MCF 10A (cell line): ENCODE data around the gene SYNDIG1. TPM values are rescaled to one million over a fixed set of nuclear protein-coding genes. Genes with fewer than 3 reads are reported as not detected.

Experiments
- BruUV-seq: library from RNA; stranded (reverse); fragments of 400-500 nt; replicated peaks from 2 replicates; lab custom pipeline; 2021; lab: Mats Ljungman, UMichigan
- CTCF ChIA-PET: fragments of 300-600 bp; sonication (Branson Sonifier 250); formaldehyde crosslinking; extraction: SDS; loops from one replicate; lab custom pipeline; 2021; ENCODE audit warnings: antibody characterized with exemption, inconsistent platforms; lab: Yijun Ruan, JAX
- POLR2A ChIA-PET: fragments of 300-600, 350-650 bp; sonication (Branson Sonifier 250); formaldehyde crosslinking; extraction: SDS; loops from one replicate; lab custom pipeline; 2020; ENCODE audit warnings: antibody characterized with exemption, inconsistent platforms; lab: Yijun Ruan, JAX
- DNase-seq: peaks from one replicate; pipeline ENCODE4 v3.0.0-alpha.2; 2018; ENCODE audit not compliant: unreplicated experiment
- H3K27ac Mint-ChIP-seq: one replicate; pipeline ENCODE4 v1.8.0; 2022; ENCODE audit warnings: mild to moderate bottlenecking, low read depth, mixed read lengths; ENCODE audit not compliant: unreplicated experiment
- H3K27me3 Mint-ChIP-seq: one replicate; pipeline ENCODE4 v1.8.0; 2022; ENCODE audit warnings: mixed read lengths; ENCODE audit not compliant: insufficient read depth, unreplicated experiment
- H3K36me3 Mint-ChIP-seq: one replicate; pipeline ENCODE4 v1.8.0; 2022; ENCODE audit warnings: mild to moderate bottlenecking, moderate library complexity, mixed read lengths; ENCODE audit not compliant: insufficient read depth, unreplicated experiment
- H3K4me1 Mint-ChIP-seq: one replicate; pipeline ENCODE4 v1.8.0; 2022; ENCODE audit warnings: mixed read lengths; ENCODE audit not compliant: insufficient read depth, unreplicated experiment
- H3K4me3 Mint-ChIP-seq: one replicate; pipeline ENCODE4 v1.8.0; 2022; ENCODE audit warnings: mild to moderate bottlenecking, moderate library complexity, mixed read lengths; ENCODE audit not compliant: unreplicated experiment
- H3K9me3 Mint-ChIP-seq: one replicate; pipeline ENCODE4 v1.8.0; 2022; ENCODE audit warnings: mixed read lengths; ENCODE audit not compliant: unreplicated experiment
- intact Hi-C: fragments of 100-400 bp; cut with micrococcal nuclease; formaldehyde crosslinking; loops from 2 replicates; pipeline ENCODE4 v1.14.1; 2022
- total RNA-seq: library from RNA; stranded (reverse); gene quantifications from 2 replicates; pipeline ENCODE4 v1.2.3, GENCODE V29; 2022
- TF ChIP-seq, protein P1 (sequence below): fragments of 200-600 bp; IDR thresholded peaks from one replicate; pipeline ENCODE4 v1.8.0; 2022; ENCODE audit warnings: antibody characterized with exemption, mild to moderate bottlenecking; ENCODE audit not compliant: unreplicated experiment

Gene SYNDIG1
- total RNA-seq, 1 experiment from 2014 or later, result not detected

DNA sequence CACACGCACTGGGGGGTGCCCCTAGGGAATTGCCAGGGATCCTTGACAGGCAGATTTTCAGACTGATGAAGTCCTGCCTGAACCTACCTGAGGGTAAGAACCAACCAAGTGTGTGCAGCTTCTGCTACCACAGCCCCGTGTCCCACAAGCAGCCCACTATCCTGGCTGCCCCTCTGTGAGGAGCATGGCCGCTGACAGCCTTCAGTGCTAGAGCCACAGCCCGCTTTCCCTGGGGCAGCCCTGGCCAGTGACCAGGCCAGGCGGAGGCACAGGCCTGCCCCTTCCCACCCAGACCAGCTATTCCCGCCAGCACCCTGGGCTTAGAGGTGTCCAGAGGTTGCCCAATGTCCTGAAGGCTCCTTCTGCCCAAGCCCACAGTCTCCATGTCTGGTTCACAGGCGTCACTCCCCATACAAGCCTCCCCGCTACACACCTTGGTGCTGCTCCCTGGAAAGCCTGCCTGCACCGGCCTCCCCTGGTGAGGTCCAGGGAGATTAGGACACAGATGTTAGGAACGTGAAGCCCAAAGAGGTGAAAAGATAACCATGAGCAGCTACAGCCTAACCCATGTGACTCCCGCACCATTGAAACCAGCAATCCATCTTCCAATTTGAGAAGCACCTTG is 207.0 kb downstream of the SYNDIG1 start:
- Mint-ChIP-seq H3K4me3 (no peak overlapping the region), H3K36me3 (no peaks in the 10 kb centered on the region), H3K4me1 (no peaks in the 10 kb centered on the region), H3K27ac (no peak overlapping the region), H3K27me3 (no peaks in the 10 kb centered on the region), H3K9me3 (peaks cover 13% of the 10 kb centered on the region)
- TF ChIP-seq, protein P1, sequence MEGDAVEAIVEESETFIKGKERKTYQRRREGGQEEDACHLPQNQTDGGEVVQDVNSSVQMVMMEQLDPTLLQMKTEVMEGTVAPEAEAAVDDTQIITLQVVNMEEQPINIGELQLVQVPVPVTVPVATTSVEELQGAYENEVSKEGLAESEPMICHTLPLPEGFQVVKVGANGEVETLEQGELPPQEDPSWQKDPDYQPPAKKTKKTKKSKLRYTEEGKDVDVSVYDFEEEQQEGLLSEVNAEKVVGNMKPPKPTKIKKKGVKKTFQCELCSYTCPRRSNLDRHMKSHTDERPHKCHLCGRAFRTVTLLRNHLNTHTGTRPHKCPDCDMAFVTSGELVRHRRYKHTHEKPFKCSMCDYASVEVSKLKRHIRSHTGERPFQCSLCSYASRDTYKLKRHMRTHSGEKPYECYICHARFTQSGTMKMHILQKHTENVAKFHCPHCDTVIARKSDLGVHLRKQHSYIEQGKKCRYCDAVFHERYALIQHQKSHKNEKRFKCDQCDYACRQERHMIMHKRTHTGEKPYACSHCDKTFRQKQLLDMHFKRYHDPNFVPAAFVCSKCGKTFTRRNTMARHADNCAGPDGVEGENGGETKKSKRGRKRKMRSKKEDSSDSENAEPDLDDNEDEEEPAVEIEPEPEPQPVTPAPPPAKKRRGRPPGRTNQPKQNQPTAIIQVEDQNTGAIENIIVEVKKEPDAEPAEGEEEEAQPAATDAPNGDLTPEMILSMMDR, result no peak
- POLR2A ChIA-PET, result interaction anchor here (0.6 kb wide), 1 partner anchor 9 kb away, joined by 3 read pairs; no protein-coding TSS in a partner anchor
- CTCF ChIA-PET, result interaction anchor here (1.9 kb wide), 1 partner anchor 10 kb away, joined by 7 read pairs; no protein-coding TSS in a partner anchor
- no TSS peak for BruUV-seq
- no peak for DNase-seq
- intact Hi-C loops, result no loop called here

DNA sequence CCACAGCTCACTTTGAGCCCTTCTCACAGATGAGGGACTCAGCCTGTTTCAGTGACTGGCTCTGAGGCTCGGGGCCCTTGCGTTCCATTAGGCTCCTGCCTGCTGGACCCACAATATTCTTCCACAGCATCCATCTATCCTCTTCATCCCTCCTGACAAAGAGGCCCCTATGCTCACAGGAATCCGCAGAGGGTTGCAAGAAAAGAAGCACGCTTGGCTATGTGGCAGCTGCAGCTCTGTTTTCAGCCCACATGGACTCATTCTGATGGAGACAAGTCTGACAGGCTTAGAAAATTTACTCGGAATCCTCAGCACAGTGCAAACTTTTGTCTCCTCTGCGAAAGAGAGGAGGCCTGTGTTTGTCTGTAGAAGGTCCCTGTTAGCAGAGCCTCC is 207.5 kb downstream of the SYNDIG1 start:
- ChIA-PET POLR2A (no interaction called here), CTCF (interaction anchor here (1.9 kb wide), 1 partner anchor 10 kb away, joined by 7 read pairs; no protein-coding TSS in a partner anchor)
- no peaks in the 10 kb centered on the region for H3K27me3 Mint-ChIP-seq
- H3K9me3 Mint-ChIP-seq, result peaks cover 16% of the 10 kb centered on the region
- no peak overlapping the region for H3K27ac Mint-ChIP-seq
- intact Hi-C loops, result no loop called here
- H3K4me1 Mint-ChIP-seq, result no peaks in the 10 kb centered on the region
- H3K36me3 Mint-ChIP-seq, result no peaks in the 10 kb centered on the region
- BruUV-seq, result no TSS peak
- no peak overlapping the region for H3K4me3 Mint-ChIP-seq
- TF ChIP-seq, protein P1, result no peak
- no peak for DNase-seq

DNA sequence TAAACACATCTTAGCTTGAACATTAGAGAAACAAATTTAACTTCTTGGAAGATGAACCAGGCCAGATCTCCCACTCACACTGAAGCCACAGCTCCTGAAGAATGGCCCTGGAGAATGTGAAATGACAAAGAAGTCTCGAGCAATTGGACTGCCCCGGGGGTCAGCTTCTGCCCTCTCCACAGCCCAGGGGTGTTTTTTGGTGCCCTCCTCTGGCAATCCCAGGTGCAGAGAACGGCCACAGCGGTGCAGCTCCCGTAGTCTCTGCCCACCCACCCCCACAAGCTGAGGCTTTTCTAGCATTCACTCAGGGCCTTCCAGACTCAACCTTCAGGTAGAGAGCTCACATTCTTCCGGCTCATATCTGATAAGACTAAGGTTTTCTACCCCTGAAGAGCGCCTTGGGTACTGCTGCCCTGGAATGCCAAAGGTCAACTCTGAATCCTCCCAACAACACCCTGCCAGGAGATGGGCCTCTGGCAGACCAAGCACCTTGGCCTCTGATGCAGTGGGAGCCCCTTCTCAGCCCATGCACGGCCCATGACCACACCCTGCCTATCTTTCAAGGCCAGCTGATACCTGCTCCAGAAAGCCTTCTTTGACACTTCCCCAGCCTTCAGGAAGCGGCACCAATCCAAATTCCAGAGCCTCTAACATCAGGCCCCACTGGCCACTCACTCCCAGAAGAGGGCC is 208.3 kb downstream of the SYNDIG1 start:
- no peak overlapping the region for H3K4me3 Mint-ChIP-seq
- no peaks in the 10 kb centered on the region for H3K4me1 Mint-ChIP-seq
- BruUV-seq, result no TSS peak
- TF ChIP-seq, protein P1, result no peak
- POLR2A ChIA-PET, result no interaction called here
- CTCF ChIA-PET, result no interaction called here
- H3K36me3 Mint-ChIP-seq, result no peaks in the 10 kb centered on the region
- no peak for DNase-seq
- peaks cover 23% of the 10 kb centered on the region for H3K9me3 Mint-ChIP-seq
- no peaks in the 10 kb centered on the region for H3K27me3 Mint-ChIP-seq
- intact Hi-C loops, result no loop called here
- H3K27ac Mint-ChIP-seq, result no peak overlapping the region

DNA sequence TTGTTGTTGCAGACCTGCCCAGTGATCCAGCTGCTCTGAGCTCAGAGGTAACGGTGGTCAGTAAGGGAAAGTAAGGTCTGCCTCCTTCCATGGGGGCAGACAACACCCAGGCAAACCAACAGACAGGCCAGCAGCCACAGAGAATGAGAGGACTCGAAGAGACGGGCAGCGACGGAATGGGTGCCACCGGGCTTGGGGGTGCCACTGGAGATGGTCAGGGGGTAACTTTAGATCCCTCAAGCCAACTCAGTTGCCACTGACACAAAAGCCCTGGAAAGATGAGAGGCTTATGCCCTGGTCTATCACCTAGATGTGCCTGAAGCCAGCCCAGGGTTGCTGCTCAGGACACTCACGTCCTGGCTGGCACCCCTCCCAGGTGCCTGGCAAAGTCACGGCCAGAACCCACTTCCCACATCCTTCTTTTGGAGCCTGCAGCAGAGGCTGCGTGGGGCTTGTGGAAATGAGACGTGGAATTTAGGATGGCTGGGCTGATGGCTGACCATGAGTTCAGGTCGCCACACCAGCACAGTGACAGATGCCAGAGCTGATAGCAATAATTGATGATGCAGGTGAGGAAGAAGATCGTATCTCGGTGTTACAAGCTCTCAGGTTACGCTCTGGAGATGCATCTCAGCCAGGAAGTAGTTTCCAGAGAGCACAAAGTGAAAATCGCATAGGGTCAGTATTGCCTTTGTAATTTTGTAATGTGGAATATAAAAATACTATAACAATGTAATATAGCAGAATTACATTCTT is 209.1 kb downstream of the SYNDIG1 start:
- BruUV-seq, result no TSS peak
- TF ChIP-seq, protein P1, result no peak
- Mint-ChIP-seq H3K27ac (no peak overlapping the region), H3K9me3 (peaks cover 25% of the 10 kb centered on the region), H3K36me3 (no peaks in the 10 kb centered on the region), H3K27me3 (no peaks in the 10 kb centered on the region), H3K4me3 (no peak overlapping the region), H3K4me1 (no peaks in the 10 kb centered on the region)
- intact Hi-C loops, result no loop called here
- no peak for DNase-seq
- ChIA-PET CTCF (no interaction called here), POLR2A (no interaction called here)
